ENCODE measurements around the gene PRRC2A. TPM values are rescaled to one million over a fixed set of nuclear protein-coding genes. Genes with fewer than 3 reads are reported as not detected.

PRRC2A gene
- polyA plus RNA-seq, 1 donor: 184 TPM

- DNase-seq: no peak
Observed at GRCh38 chr6:31645325-31645724, 24.8 kb downstream of the PRRC2A start.

- DNase-seq: peak; percentile 57
Observed at GRCh38 chr6:31651602-31652191, 31.2 kb downstream of the PRRC2A start.

DNA sequence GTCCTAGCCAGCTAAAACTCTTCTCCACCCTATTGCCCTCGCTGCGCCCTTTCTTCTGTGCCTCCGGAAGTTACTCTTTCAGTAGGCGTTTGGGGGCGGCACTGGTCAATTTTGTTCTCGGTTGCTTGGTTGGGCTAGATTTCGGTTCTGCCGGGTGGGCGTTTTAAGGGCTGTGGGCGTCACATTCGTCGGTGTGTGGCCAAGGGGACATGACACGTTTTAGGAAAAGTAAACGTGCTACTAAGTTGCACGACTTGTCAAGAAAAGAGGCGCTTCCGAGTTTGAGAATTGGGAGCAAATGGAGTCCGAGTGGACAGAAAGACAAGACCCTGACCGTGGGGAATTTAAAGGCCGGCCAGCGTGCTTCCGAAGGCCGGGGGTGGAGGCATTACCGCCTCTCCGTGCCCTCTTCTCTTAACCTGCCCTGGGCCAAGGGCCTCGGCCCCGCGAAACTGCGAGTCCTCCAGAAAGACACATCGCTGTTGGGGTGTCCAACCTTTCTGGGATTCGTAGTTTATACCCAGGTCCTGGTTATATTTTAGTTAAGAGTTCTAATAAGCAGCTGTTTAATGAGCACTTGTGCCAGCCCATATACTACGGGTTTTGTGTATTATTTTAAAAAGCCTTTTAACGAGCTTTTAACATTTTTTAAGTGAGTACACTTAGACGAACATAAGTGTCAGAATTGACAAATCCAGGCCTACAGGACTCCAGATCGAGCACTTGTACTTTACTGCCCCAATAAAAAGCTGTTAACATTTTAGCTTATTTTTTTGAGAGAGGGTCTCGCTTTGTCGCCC is 32.6 kb downstream of the PRRC2A start:
- DNase-seq: no peak

DNA sequence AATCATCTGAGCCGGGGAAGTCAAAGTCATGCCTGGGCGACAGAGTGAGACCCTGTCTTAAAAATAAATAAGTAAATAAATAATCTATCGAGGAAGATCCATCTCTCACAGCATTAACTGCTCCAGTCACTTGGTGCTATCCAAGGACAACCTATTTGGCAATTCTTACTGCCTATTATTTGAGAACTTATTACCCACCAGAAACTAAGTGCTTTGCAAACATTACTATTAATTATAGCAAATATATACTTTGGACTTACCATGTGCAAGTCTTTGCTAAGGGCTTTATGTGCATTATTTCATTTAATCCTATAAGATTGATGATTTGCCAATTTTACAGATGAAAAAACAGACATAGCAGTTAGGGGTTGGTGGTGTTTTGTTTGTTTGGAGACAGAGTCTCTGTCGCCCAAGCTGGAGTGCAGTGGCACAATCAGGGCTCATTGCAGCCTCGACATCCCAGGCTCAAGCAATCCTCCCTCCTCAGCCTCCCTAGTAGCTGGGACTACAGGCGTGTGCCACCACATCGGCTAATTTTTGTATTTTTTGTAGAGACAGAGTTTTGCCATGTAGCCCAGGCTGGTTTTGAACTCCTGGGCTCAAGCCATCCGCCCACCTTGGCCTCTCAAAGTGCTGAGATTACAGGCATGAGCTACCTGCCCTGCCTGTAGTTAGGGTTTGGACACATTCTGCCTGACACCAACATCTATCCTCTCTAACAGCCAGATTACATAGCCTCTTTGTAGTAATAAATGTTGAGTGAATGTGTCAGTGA is 34.2 kb downstream of the PRRC2A start:
- DNase-seq: no peak

GRCh38 chr6:31655349-31656237 is 35.1 kb downstream of the PRRC2A start, which contains the start of gene APOM:
Gene APOM (plus strand): TSS chr6:31655894. CDS start chr6:31655967, 73 bp downstream.
- DNase-seq: no peak

DNA sequence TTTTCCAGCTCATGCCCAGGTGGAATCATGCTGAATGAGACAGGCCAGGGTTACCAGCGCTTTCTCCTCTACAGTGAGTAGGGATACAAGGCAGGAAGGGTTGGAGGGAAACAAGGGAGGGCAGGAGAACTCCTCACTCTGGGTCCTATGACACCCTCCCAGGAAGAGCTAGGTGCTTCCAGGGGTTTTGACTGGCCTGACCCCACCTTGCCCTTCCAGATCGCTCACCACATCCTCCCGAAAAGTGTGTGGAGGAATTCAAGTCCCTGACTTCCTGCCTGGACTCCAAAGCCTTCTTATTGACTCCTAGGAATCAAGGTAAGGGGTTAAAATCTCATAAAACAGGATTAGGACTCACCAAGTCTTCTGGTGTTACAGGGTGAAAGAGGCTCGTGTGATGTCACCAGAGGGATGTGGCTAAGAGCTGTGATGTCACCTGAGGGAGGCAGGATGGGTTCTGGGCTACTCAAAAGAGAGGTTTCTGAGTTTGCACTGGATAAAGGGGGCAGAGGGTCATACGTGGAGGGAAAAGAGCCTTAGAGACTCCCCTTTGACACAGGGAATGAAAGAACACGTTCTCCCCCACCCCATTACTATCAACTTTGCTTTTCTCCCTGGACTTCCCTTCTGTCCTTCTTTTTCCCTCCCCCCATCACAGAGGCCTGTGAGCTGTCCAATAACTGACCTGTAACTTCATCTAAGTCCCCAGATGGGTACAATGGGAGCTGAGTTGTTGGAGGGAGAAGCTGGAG is 37.1 kb downstream of the PRRC2A start:
- DNase-seq: no peak

DNA sequence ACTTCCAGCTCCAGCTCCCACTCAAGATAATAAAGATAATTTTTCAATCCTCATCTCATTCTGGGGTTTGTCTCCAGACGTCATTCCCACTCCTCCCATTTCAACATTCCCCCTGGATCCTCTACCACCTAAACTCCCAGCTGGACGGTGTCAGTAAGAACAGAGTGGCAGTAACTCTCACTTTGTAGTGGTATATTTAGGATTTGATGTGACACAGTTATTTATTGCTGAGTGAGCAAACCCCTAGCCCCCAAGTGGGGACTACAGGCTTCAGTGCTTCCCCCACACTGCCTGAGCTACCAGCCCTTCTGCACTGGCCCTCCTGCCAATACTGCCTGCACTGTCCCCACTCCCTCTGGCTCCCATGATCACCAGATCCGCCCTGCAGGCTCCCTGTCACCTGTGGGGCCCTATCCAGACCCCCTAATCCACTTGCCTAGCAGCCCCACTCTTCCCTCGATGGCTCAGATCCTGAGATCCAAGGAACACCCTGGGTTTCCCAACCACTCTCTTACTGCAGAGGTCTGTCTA is 37.7 kb downstream of the PRRC2A start:
- no peak for DNase-seq

GRCh38 chr6:31658983-31659648 is 38.6 kb downstream of the PRRC2A start:
- no peak for DNase-seq

- DNase-seq: no peak
Observed at GRCh38 chr6:31659649-31660380, 39.3 kb downstream of the PRRC2A start.

DNA sequence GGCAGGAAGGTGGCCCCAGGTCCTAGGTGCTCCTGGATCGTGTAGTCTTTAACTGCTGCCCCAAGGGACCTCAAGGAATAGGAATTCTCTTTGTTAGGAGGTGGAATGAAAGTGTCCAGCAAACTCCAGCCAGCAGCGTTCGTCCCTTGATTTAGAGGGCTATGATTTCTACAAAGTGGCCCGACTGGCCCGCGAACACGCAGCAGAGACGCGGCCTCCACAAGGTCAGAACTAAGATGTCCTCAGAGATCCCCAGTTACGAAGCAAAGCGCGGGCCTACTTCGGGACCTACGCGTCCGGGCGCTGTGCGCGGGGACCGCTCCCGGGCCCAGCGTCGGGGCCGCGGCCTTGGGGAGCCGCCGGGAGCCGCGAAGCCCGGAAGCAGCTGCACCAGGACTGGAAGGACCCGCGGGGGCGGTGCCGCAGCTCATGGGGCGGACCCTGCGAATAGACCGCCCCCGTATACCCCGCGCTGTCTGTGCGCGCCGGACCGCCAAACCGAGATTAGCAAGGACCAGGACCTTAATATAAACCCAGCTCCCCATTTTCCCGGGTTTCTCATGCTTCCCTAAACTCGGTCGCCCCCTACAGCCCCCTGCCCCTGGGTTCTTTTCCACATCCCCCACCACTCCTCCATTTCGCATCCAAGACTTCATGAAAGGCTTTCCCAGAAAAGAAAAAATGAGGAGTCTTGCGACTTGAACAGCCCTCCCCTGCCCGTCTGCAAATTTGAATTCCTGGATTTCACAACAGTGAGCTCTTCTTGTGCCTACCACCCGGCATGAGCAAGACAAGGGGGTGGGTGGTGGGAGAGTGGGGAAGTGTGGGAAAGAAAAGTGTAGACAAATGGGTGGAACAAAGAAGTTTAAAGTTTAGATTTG is 40.1 kb downstream of the PRRC2A start, which contains the start of gene C6orf47:
C6orf47 (minus strand) TSS at position 398 of the 881 bp plus-strand sequence. CDS start 831 bp downstream, outside the sequence.
- peak; percentile 85 for DNase-seq

DNA sequence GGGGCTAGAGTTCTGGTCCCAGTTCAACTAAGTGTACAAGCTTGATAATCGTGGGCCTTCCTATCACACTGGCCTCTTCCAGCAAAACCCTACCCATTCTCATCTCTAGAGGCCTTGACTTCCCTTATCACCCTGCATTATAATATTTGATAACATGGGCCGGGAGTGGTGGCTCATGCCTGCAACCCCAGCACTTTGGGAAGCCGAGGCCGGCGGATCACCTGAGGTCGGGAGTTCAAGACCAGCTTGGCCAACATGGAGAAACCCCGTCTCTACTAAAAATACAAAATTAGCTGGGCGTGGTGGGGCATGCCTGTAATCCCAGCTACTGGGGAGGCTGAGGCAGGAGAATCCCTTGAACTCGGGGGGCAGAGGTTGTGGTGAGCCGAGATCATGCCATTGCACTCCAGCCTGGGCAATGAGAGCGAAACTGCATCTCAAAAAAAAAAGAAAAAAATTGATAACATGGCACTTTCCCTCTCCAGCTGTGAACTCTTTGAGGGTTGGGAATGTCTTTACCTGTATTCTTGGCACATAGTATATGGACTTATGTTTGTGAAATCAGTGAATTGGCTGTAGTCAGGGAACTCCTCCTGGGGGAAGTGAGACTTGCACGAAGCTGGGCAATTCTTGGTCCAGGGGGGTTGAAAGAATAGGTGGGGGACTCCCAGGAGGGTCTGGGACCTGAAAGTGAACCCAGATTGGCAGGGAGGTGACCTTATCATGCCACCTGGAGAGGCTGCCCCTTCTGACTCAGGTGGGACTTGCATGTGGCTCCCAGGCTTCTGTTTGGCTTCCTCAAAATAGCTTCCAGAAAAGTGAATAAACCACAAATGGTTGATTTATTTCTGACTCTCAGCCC is 41.0 kb downstream of the PRRC2A start:
- DNase-seq: no peak

GRCh38 chr6:31662124-31662723 is 41.7 kb downstream of the PRRC2A start:
- no peak for DNase-seq

DNA sequence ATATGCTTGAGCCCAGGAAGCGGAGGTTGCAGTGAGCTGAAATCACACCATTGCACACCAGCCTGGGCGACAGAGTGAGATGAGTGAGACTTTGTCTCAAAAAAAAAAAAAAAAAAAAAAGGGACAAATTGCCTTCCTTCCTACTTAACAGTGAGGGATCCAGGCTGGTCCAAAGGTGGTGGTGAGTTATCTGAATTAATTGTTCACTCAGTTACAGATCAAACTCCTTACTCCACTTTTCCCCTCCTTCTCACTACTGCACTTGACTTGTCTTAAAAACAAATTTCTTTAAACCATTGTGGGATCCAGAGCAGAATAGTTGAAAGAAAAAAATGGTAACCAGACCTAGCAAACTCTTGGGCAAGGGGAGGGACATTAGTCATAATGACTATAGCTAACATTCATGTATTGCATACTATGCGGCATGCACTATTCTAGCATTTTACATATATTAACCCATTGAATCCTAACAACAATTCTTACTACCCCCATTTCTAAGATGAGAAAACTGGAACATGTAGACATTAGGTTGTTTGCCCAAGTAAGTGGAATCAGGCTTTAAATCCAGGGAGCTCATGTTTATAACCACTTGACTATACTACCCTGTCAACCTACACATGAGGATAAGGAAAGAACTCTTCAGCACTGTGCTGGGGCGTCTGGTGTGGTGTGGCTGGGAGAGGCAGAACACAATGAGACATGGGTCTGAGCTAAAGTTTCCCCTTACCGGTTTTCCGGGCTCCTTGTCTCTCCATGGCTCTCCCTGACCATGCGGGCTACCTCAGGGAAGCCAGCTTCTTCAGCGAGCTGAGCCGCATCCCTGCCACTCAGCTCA is 42.8 kb downstream of the PRRC2A start:
- no peak for DNase-seq

DNA sequence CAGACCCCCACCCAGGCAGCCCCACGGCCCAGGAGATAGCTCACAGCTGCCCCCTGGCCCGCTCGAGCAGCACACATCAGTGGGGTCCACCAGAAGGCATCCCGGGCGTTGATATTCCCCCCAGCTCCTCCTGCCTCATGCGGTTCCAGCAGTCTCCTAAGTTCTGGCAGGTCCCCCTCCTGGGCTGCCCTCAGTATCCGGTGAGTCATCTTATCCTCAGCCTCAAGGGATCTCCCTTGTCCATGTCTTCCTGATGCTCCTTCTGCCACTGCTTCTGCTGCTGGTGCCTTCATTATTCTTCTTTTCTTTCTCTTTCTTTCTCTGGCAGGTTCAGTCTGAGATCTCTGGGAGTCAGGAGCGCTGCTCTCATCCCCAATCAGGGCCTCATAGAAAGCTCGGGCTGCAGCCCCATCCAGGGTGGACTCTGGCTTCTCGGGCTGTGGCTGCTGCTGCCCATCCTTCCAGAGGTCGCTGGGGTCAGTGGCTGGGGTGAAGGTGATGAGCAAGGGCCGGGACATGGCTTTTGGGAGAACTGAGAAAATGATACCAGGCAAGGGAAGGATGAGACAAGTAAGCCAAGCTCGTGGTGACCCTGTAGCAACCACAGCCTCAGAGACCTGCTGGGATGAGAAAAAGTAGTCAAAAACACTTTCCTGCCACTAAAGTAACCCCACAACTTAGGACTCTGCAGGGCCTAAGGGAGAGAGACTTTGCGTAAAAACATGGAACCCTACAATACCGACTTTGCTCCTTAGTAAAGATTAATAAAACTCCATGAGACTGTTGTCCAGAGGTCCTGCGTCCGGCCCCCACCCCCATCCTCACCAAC is 43.7 kb downstream of the PRRC2A start:
- DNase-seq: no peak
